GM06990 (cell line): ENCODE data around the gene SGO2.
"Not testable (repeated sequence)": the region's sequence is repeated elsewhere in the genome, so short reads cannot be mapped to it uniquely, and the experiment has no call there.

Experiments used
- DNase-seq: peaks from one replicate; pipeline ENCODE4 v3.0.0-alpha.2; 2011; ENCODE audit not compliant: insufficient read length; ENCODE audit errors: extremely low read depth
- H3K27me3 ChIP-seq: replicated peaks from 2 replicates; pipeline ENCODE4 v1.6.0; 2011; ENCODE audit warnings: low read length; ENCODE audit not compliant: control insufficient read depth, insufficient read depth
- H3K36me3 ChIP-seq: 2 replicates; pipeline ENCODE4 v1.5.1; 2011; ENCODE audit warnings: low read length; ENCODE audit not compliant: control insufficient read depth, insufficient read depth
- H3K4me3 ChIP-seq: replicated peaks from 2 replicates; pipeline ENCODE4 v1.5.1; 2011; ENCODE audit warnings: low read depth, mild to moderate bottlenecking, control low read depth, low read length
- CTCF ChIP-seq: IDR thresholded peaks from 2 replicates; pipeline ENCODE4 v1.5.1; 2011; ENCODE audit warnings: low read length, control low read depth, mild to moderate bottlenecking, inconsistent platforms; ENCODE audit not compliant: insufficient read depth, poor library complexity, severe bottlenecking

Gene SGO2

DNA sequence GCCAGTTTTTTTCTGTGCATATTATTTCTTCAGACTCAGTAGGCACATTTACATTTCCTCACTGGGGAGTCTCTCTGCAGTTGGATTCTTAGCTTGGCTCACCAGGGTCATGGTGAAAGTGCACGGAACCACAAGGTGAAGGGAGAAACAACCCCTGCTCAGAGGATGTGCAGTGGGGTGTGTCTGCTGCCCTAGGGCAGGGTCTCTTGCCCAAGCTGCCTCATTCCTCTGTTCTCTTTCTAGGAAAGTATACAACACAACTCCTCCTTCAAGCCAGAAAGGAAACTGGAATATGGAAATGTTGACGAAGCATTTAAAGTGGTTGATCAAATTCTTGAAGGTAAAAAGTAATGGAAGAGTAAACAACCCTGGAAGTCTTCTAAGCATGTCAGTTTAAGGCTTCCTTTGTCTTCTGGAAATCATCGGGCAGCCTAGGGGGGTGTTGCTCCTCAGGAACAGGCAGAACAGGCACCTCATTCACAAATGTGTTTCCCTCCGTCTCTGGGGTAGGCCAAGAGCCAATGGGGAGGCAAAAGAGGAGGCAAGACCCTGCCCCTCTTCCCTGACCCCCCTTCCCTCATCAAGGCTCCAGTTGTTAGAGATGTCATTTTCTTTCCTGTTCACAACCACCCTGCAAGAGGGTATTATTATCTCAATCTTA lies 101.2 kb downstream of the SGO2 start:
- TF ChIP-seq CTCF = no peak
- Histone ChIP-seq H3K4me3 (no peak overlapping the region), H3K36me3 (no peaks in the 10 kb centered on the region), H3K27me3 (no peaks in the 10 kb centered on the region)
- no peak for DNase-seq

GRCh38 chr2:200628461-200628860 lies 102.5 kb downstream of the SGO2 start:
- not testable (repeated sequence) for DNase-seq, H3K27me3 ChIP-seq, H3K4me3 ChIP-seq, H3K36me3 ChIP-seq

DNA sequence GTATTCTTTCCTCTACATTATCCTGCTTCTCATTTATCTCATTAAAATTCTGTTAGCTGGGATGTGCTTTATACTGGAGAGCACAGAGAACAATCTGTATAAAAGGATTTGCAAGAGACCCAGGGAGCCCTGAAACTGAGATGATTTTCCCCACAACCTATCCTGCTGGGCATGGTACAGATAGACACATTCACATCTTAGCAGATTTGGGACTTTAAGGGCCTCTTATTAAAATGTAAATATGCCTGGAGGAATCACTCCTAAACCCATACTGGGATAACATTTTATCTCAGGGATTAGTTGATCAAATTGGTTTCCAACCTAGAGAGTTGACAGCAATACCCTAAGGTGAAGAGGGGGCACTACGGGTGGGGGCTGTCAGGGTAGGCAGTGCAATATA lies 105.3 kb downstream of the SGO2 start:
- no peaks in the 10 kb centered on the region for H3K36me3 ChIP-seq
- no peak overlapping the region for H3K4me3 ChIP-seq
- no peaks in the 10 kb centered on the region for H3K27me3 ChIP-seq
- DNase-seq = no peak
- no peak for TF ChIP-seq CTCF
